Hepatocyte (in vitro differentiated cells): ENCODE measurements around the gene KRTAP20-1. TPM values are rescaled to one million over a fixed set of nuclear protein-coding genes. Genes with fewer than 3 reads are reported as not detected.

Experiments used
- DNase-seq: peaks from one replicate; pipeline ENCODE4 v3.0.0-alpha.2; 2016; ENCODE audit warnings: low spot score
- H2AFZ ChIP-seq: fragments of 200-600 bp; sonication (generic); 2 replicates; pipeline ENCODE4 v1.6.0; 2016; ENCODE audit warnings: antibody characterized with exemption, mild to moderate bottlenecking
- H3K27ac ChIP-seq: fragments of 200-600 bp; sonication (generic); 2 replicates; pipeline ENCODE4 v1.5.1; 2016; ENCODE audit warnings: mild to moderate bottlenecking
- H3K27me3 ChIP-seq: fragments of 200-600 bp; sonication (generic); 2 replicates; pipeline ENCODE4 v1.6.1; 2016
- H3K36me3 ChIP-seq: fragments of 200-600 bp; sonication (generic); replicated peaks from 2 replicates; pipeline ENCODE4 v1.5.1; 2016; ENCODE audit warnings: low read depth; ENCODE audit not compliant: insufficient read depth
- H3K4me1 ChIP-seq: fragments of 200-600 bp; sonication (generic); 2 replicates; pipeline ENCODE4 v1.5.1; 2016; ENCODE audit warnings: mild to moderate bottlenecking, moderate library complexity; ENCODE audit not compliant: insufficient read depth
- H3K4me2 ChIP-seq: fragments of 200-600 bp; sonication (generic); 2 replicates; pipeline ENCODE4 v1.6.0; 2016
- H3K4me3 ChIP-seq: fragments of 200-600 bp; sonication (generic); 2 replicates; pipeline ENCODE4 v1.5.1; 2016; ENCODE audit warnings: mild to moderate bottlenecking
- H3K79me2 ChIP-seq: fragments of 200-600 bp; sonication (generic); 2 replicates; pipeline ENCODE4 v1.6.0; 2017; ENCODE audit warnings: mild to moderate bottlenecking
- H3K9me2 ChIP-seq: fragments of 200-600 bp; sonication (generic); replicated peaks from 2 replicates; pipeline ENCODE4 v1.6.0; 2017; ENCODE audit warnings: mild to moderate bottlenecking; ENCODE audit not compliant: insufficient read depth
- H3K9me3 ChIP-seq: fragments of 200-600 bp; sonication (generic); 2 replicates; pipeline ENCODE4 v1.5.1; 2016; ENCODE audit warnings: low read depth, mild to moderate bottlenecking
- H4K20me1 ChIP-seq: fragments of 200-600 bp; sonication (generic); 2 replicates; pipeline ENCODE4 v1.6.0; 2016; ENCODE audit warnings: mild to moderate bottlenecking; ENCODE audit not compliant: insufficient read depth, poor library complexity, severe bottlenecking
- EZH2 ChIP-seq: fragments of 200-600 bp; sonication (generic); IDR thresholded peaks from 2 replicates; pipeline ENCODE4 v1.6.1; 2016; ENCODE audit warnings: antibody characterized with exemption, mild to moderate bottlenecking, borderline replicate concordance
- EZH2phosphoT487 ChIP-seq: fragments of 200-600 bp; sonication (generic); IDR thresholded peaks from one replicate; pipeline ENCODE4 v1.6.1; 2018; ENCODE audit warnings: antibody characterized with exemption, mild to moderate bottlenecking, low read depth, moderate library complexity; ENCODE audit not compliant: unreplicated experiment, severe bottlenecking
- WGBS: methylation state at CpG from one replicate; pipeline ENCODE4 v1.1.6; 2016; ENCODE audit warnings: low lambda C conversion rate; ENCODE audit errors: missing lambda C conversion rate; 5-methylcytosine and 5-hydroxymethylcytosine counted together
- polyA plus RNA-seq: library from polyadenylated mRNA; unstranded; fragments of >200 nt; fragmentation: Nextera tagmentation; extraction: Ambion mirVana; gene quantifications from 2 replicates; pipeline ENCODE4 v1.2.1, GENCODE V29; 2016
- total RNA-seq: library from RNA; depleted of rRNA; stranded (reverse); fragments of >200 nt; gene quantifications from 2 replicates; pipeline ENCODE4 v1.2.3, GENCODE V29; 2014
- TF ChIP-seq, protein P1 (sequence below): fragments of 200-600 bp; sonication (generic); IDR thresholded peaks from 2 replicates; pipeline ENCODE4 v1.5.1; 2016; ENCODE audit warnings: antibody characterized with exemption, mild to moderate bottlenecking; ENCODE audit not compliant: poor library complexity

The KRTAP20-1 gene, protein sequence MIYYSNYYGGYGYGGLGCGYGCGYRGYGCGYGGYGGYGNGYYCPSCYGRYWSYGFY
- total RNA-seq (not detected in 2 replicates), polyA plus RNA-seq (not detected in 2 replicates)

DNA sequence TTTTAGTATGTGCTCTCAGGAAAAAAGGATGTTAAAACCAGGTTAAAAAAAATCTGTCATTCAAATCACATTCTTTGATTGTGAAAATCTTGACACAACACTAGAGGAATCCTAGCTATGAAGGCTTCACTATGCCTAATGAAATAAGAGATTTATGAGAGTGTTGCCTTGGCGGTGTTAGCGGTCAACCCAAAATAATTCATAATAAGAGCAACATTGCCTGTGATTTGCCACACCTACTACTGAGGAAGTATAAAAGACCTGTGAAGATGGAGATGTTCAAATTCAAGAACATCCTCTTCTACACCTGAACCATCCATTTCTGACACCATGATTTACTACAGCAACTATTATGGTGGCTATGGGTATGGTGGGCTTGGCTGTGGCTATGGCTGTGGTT, at the start of gene KRTAP20-1:
Gene KRTAP20-1 (plus strand): TSS at position 301 of the 400 bp plus-strand sequence. CDS start 30 bp downstream, at position 331.
- WGBS: 96% methylated on average over 2 of the region's 2 CpGs
- TF ChIP-seq EZH2phosphoT487 (no peak), EZH2 (no peak)
- TF ChIP-seq, protein P1, sequence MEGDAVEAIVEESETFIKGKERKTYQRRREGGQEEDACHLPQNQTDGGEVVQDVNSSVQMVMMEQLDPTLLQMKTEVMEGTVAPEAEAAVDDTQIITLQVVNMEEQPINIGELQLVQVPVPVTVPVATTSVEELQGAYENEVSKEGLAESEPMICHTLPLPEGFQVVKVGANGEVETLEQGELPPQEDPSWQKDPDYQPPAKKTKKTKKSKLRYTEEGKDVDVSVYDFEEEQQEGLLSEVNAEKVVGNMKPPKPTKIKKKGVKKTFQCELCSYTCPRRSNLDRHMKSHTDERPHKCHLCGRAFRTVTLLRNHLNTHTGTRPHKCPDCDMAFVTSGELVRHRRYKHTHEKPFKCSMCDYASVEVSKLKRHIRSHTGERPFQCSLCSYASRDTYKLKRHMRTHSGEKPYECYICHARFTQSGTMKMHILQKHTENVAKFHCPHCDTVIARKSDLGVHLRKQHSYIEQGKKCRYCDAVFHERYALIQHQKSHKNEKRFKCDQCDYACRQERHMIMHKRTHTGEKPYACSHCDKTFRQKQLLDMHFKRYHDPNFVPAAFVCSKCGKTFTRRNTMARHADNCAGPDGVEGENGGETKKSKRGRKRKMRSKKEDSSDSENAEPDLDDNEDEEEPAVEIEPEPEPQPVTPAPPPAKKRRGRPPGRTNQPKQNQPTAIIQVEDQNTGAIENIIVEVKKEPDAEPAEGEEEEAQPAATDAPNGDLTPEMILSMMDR: no peak
- no peak within 1 kb of the TSS for H3K27ac ChIP-seq
- no peak within 1 kb of the TSS for H2AFZ ChIP-seq
- H4K20me1 ChIP-seq: no peaks in the 10 kb centered on the region
- DNase-seq: no peak
- H3K79me2 ChIP-seq: no peaks in the 10 kb centered on the region
- H3K9me2 ChIP-seq: no peaks in the 10 kb centered on the region
- no peaks in the 10 kb centered on the region for H3K4me1 ChIP-seq
- H3K9me3 ChIP-seq: no peaks in the 10 kb centered on the region
- no peaks in the 10 kb centered on the region for H3K27me3 ChIP-seq
- no peak within 1 kb of the TSS for H3K4me2 ChIP-seq
- no peaks in the 10 kb centered on the region for H3K36me3 ChIP-seq
- no peak within 1 kb of the TSS for H3K4me3 ChIP-seq

DNA sequence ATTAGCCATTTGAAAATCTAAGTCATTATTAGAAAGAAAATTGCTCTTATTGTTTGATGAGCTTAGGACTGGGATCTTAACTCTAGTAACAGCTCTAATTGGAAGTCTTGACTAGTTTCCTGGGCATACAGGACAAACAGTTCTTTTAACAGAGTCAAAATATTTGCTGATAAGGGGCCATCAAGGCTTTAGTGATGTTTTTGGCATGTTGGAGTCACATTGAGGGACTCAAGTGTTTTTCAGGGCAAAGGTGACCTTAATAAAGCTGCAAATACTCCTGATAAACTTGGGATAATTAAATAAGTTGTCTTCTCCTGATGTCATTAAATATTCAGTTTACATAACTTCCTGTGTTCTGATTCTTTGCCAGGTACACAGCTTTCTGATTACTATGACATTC, 48.6 kb upstream of the KRTAP20-1 start:
- Histone ChIP-seq H3K9me2 (no peaks in the 10 kb centered on the region), H3K4me2 (no peak overlapping the region), H4K20me1 (no peaks in the 10 kb centered on the region), H3K9me3 (no peaks in the 10 kb centered on the region), H3K27me3 (no peaks in the 10 kb centered on the region), H3K4me3 (no peak overlapping the region), H3K79me2 (no peaks in the 10 kb centered on the region), H3K4me1 (no peaks in the 10 kb centered on the region), H3K27ac (no peak overlapping the region), H2AFZ (no peak overlapping the region), H3K36me3 (no peaks in the 10 kb centered on the region)
- TF ChIP-seq EZH2phosphoT487 (no peak), EZH2 (no peak)
- TF ChIP-seq, protein P1: no peak
- DNase-seq: no peak

DNA sequence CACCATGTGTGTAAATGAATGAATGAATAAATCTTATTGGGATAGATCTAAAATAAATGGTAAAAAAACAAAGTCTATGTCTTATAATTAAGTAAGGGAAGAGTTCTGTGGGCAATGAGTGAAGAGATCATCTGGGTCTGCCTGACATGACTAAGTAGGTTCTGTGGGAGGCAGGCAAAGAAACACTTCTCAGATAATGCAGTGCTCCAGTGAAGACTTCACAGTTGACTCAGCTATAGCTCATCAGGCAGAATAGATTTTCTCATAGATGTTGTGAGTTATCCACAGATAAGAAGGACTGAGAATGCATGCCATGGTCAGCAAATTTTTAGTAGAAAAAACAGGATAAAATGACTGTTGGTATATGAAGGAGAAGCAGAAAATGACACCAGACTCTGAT, 38.5 kb upstream of the KRTAP20-1 start:
- Histone ChIP-seq H3K79me2 (no peaks in the 10 kb centered on the region), H4K20me1 (no peaks in the 10 kb centered on the region), H3K9me3 (no peaks in the 10 kb centered on the region), H3K36me3 (no peaks in the 10 kb centered on the region), H3K4me3 (no peak overlapping the region), H3K27me3 (no peaks in the 10 kb centered on the region), H3K4me2 (no peak overlapping the region), H3K27ac (no peak overlapping the region), H3K4me1 (no peaks in the 10 kb centered on the region), H2AFZ (no peak overlapping the region), H3K9me2 (no peaks in the 10 kb centered on the region)
- DNase-seq: no peak
- no peak for TF ChIP-seq EZH2
- TF ChIP-seq, protein P1: no peak
- TF ChIP-seq EZH2phosphoT487: no peak

DNA sequence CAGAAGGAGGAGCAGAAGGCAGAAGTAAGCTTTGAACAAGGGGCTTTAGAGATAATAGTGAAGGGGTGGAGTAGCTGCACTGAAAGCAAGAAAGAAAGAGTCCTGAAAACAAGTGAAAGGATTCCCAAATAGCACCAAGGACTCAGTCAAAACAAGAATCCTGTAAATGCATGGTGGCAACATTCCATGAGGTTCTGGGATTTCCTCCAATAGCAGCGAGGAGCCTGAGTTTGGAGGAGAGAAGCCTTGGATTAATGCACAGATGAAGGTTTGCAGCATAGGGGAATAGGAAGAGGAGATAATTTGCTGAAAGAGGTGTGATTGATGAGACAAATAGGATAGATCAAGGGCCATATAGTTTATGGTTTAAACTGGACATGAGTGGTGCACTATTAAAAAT, 36.9 kb upstream of the KRTAP20-1 start:
- no peak overlapping the region for H3K27ac ChIP-seq
- H3K4me1 ChIP-seq: no peaks in the 10 kb centered on the region
- H4K20me1 ChIP-seq: no peaks in the 10 kb centered on the region
- no peak overlapping the region for H3K4me2 ChIP-seq
- TF ChIP-seq EZH2phosphoT487 (no peak), EZH2 (no peak)
- TF ChIP-seq, protein P1: no peak
- no peaks in the 10 kb centered on the region for H3K27me3 ChIP-seq
- no peak overlapping the region for H2AFZ ChIP-seq
- DNase-seq: no peak
- WGBS: 80% methylated on average over 1 of the region's 1 CpG
- H3K9me2 ChIP-seq: no peaks in the 10 kb centered on the region
- H3K36me3 ChIP-seq: no peaks in the 10 kb centered on the region
- H3K79me2 ChIP-seq: no peaks in the 10 kb centered on the region
- H3K9me3 ChIP-seq: no peaks in the 10 kb centered on the region
- no peak overlapping the region for H3K4me3 ChIP-seq
